Ramos (cell line): Measurements from ENCODE around the gene PTDSS2.

Experiments used
- in situ Hi-C: fragments of 300-500 bp; cut with MboI; formaldehyde crosslinking; loops from one replicate; pipeline ENCODE4 v1.14.3; 2022; ENCODE audit warnings: low sequenced_read_pairs; ENCODE audit not compliant: unreplicated experiment

Gene PTDSS2

DNA sequence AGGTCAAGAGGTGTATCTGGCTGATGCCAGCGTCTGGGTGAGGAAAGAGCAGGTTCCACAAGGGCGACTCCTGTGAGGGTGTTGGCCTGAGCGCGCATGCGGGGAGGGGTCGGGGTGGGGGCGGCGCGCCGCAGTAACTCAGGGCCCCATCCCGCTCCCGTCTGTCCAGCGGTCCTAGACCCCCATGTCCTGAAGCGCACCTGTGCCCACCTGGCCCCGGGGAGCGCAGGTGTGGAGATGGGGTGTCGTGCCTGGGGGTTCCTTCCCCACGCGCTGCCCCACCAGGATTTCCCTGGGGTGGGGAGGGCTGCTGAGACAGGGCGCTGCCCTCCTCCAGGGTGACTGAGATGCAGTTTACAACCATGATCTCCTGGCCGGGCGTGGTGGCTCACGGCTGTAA is 36.1 kb downstream of the PTDSS2 start:
- in situ Hi-C loops, result no loop called here

DNA sequence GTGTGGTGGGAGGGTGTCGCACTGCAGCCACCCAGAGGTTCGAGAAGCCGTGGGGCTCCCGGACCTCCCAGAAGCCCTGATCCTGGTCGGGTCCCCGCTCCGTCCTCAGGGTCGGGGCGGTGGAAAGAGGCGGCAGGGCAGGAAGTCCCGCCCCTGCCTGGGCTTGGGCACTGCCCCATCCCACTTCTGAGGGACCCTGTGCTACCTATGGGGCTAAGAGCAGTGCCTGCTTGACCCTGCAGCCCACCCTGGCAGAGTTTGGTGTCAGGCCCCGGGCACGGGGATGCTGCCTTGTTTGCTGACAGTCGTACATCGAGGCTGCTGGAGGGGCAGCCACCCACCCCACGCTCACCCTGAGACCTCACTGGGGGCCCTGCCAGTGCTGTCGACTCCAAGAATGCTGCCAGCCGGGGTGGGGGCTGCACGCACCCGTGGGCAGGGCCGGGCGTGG is 37.5 kb downstream of the PTDSS2 start:
- in situ Hi-C loops, result no loop called here

DNA sequence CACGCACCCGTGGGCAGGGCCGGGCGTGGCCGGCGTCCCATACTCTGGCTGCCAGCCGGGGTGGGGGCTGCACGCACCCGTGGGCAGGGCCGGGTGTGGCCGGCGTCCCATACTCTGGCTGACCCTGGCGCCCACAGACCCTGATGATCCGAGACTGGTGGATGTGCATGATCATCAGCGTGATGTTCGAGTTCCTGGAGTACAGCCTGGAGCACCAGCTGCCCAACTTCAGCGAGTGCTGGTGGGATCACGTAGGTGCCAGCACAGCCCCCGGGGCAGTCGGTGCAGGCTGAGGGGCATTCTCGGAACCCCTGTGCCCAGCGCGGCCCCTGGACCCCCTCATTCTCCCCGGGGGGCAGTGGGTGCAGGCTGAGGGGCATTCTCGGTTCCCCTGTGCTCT is 38.0 kb downstream of the PTDSS2 start:
- in situ Hi-C loops, result no loop called here

DNA sequence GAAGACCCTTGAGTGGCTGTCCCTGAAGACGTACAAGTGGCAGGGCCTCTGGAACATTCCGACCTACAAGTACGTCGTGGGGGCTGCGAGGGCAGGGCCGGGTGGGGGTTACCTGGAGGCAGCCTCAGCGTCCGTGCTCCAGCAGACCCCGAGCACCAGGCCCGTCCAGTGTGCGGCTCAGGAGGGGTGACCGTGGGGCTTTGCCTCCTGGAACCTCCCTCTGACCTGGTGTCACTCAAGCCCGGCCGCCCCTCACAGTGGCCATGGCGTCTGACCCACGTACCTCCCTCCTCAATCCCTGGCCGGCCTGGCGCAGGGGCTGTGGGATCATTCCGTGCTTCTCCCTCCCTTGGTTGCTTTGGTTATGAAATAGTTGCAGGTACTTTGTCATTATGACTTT is 38.5 kb downstream of the PTDSS2 start:
- in situ Hi-C loops, result no loop called here

DNA sequence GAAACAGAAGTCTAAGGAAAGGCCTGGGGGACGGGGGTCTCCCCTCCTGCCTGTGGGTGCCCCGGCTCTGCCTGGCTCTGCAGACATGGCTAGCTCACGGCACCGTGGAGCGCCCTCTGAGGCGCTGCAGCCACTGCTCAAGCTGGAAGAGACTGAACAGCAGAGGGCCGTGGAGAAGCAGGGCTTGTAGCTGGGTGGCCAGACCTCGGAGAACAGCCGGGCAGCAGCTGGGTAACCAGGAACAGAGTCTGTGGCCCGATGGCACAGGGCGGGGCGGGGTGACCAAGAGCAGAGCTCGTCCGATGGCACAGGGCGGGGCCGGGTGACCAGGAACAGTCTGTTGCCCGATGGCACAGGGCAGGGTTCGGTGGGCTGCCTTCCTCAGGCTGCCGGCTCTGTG is 38.9 kb downstream of the PTDSS2 start:
- in situ Hi-C loops, result no loop called here

DNA sequence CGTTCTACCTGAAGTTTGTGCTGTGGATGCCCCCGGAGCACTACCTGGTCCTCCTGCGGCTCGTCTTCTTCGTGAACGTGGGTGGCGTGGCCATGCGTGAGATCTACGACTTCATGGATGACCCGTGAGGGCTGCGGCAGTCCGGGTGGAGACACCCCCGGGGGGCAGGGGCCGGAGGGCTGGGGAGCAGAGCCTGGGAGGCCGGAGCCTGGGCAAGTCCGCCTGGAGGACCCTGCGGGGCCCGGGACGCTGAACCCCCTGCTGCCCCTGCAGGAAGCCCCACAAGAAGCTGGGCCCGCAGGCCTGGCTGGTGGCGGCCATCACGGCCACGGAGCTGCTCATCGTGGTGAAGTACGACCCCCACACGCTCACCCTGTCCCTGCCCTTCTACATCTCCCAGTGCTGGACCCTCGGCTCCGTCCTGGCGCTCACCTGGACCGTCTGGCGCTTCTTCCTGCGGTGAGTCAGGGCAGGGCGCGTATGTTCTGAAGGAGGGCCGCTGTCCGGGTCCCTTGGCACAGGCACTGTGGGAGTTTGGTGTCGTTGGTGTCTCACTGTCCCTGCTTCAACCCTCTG is 39.6 kb downstream of the PTDSS2 start:
- in situ Hi-C loops, result no loop called here

DNA sequence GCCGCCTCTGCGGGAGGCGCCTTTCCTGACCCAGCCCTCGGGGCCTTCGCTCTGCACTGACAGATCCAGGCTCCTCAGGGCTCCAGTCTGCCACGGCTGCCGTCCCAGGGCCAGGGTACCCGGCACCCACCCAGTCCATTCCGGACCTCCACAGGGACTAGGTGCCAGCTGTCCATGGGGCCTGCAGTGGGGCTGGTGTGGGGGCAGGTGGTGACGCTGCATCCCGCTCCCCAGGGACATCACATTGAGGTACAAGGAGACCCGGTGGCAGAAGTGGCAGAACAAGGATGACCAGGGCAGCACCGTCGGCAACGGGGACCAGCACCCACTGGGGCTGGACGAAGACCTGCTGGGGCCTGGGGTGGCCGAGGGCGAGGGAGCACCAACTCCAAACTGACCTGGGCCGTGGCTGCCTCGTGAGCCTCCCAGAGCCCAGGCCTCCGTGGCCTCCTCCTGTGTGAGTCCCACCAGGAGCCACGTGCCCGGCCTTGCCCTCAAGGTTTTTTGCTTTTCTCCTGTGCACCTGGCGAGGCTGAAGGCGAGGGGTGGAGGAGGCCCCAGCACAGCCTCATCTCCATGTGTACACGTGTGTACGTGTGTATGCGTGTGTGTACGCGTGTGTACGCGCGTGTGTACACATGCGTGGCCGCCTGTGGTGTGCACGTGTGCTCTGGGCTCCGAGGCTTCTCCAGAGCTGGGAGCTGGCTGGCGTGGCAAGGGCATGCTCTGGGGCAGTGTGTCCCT is 40.3 kb downstream of the PTDSS2 start:
- in situ Hi-C loops, result no loop called here

DNA sequence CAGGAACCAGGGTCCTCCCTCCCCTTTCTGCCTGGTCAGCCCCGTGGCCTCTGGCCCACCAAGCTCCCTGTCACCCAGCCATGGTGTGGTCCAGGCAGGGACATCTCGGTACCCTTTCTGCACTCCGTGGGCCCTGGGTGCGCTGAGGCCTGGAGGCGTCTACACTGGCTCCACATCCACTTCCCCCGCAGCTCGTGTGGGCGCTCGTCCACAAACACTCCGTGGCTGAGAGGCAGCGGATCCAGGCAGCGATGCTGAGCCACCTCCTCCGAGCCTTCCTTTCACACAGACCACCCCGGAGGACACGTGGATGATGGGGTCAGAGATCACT is 40.8 kb downstream of the PTDSS2 start:
- in situ Hi-C loops, result no loop called here

DNA sequence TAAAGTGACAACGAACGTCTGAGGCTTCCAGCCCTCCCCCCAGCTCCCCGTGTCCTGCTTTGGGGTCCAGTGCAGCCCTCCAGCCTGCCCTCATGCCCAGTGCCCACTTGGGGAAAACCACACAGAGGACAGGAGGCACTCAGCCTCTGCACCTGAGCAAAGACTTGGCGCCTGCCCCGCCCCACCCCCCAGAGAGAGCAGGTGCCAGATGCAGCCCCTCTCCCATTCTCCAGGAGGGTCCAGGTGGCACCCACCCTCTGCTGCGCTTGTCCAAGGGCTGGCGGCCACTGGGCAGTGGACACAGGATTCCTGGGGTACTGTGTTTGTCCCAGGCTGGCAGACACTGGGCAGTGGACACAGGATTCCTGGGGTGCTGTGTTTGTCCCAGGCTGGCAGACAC is 41.3 kb downstream of the PTDSS2 start:
- in situ Hi-C loops, result no loop called here

DNA sequence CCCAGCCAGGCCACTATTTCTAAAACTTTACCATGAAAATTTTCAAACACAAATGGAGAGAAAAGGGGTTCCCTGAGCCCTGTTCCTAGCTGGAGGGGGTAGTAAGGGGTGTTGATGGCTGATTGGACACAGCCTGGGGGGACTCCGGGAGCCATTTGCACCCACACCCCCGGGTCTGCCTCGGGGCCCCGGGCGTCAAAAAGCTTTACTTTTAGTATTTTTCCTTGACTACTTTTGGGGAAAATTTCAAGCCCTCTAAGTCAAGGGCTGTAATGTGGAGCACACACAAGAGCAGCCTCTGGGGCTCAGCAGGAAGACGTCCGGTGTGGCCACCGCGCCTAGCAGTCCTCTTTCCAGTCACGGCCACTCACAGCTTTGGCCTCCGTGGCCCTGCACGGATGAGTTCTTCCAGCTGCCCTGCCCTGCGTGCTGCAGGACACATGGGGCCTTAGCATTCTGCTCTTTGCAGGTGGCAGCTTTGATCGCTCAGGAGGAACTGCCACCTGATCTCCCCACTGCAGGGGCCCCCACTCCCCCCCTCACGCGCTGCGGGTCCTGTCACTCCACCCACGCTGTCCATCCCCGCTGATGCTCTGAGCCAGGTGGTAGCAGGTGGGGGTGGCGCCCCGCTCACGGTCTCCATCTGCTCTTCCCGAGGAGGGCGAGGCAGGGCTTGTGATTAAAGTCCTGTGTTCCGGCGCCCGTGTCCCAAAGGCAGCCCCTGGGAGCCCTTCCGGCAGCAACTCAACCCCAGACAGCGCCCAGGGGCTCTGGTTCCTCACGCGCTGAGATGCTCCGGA is 42.5 kb downstream of the PTDSS2 start:
- in situ Hi-C loops, result no loop called here

DNA sequence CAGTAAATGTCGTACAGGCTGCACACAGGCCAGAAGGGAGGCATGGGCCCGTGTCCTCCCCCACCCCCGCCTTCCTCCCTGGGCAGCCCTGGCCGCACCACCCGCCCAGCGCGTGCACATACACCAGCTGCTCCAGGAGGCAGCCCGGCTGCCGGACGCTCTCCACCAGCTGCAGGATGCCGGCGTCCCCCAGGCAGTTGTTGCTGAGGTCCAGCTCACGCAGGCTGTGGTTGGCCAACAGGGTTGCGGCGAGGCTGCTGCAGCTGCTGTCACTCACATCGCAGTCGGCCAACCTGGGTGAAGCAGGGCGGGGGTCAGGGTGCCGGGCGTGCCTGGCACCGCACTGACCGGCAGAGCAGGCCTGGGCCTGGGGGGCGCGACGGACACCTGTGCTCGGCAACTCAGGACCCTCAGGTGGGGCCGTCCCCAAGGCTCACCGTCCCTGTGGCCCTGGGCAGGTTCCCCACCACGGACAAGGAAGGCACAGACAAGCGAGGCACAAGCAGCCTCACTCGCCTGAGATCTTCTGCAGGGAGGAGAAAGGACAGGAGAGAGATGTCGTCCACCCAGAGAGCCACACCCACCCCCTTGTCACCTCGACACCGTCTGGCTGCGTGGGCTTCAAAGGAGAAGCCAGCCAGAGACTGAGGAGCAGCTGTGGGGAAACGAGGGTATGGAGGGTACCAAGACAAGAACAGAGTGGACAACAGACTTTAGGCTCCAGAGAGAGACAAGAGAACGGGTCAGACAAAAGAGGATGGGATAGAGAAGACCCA is 44.9 kb downstream of the PTDSS2 start:
- in situ Hi-C loops, result no loop called here

DNA sequence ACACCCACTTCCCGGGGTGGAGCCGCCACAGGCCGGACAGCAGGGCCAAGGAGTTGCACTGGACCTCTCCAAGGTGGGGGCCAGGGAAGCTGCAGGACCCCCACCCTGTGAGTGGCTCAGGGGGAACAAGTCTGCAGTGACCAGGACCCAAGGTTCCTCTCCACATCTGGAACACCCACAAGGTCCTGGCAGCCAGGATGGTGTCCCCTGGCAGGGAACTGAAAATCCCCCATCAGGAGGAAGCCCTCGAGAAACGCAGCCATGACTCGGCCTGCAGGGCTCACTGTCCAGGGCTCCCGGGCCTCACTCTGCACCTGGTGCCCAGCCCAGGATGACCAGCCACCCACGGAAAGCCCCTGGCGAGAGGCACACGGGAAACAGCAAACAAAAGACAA is 45.5 kb downstream of the PTDSS2 start:
- in situ Hi-C loops, result no loop called here

DNA sequence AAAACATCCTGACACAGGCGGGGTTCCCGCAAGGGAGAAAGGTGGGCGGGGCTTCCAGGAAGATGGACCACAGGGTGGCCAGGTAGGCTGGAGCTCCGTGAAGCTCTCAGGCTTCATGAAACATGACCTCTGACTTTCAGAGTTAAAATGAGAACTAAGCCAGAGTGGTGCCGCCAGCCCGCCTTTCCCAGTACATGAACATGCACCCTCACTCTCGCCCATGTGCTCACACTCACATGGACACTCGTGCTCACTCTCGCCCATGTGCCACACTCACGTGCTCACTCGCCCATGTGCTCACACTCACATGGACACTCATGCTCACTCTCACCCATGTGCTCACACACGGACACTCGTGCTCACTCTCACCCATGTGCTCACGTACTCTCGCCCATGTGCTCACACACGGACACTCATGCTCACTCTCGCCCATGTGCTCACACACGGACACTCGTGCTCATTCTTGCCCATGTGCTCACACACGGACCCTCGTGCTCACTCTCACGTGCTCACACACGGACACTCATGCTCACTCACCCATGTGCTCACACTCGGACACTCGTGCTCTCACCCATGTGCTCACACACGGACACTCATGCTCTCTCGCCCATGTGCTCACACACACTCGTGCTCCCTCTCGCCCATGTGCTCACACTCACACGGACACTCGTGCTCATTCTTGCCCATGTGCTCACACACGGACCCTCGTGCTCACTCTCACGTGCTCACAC is 46.9 kb downstream of the PTDSS2 start:
- in situ Hi-C loops, result no loop called here

DNA sequence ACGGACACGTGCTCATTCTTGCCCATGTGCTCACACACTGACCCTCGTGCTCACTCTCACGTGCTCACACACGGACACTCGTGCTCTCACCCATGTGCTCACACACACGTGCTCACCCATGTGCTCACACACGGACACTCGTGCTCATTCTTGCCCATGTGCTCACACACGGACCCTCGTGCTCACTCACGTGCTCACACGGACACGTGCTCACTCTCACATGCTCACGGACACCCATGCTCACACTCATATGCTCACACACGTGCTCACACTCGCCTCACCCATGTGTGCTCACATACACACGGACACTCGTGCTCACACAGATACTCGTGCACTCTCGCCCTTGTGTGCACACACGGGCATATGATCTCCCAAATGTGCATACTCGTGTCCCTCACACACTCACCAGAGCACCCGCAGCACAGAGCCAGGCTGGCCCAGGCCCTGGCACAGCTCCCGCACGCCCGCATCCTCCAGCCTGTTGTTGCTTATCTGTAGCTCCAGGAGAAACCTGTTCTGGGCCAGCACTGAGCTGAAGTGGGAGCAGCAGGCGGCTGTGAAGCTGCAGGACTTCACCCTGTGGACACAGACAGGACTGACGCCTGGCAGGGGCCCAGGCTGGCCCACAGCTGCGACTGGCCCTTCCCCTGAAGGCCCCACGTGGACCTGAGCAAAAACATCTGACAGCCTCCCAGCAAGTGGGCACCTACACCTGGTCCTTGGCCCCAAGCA is 47.7 kb downstream of the PTDSS2 start:
- in situ Hi-C loops, result no loop called here

DNA sequence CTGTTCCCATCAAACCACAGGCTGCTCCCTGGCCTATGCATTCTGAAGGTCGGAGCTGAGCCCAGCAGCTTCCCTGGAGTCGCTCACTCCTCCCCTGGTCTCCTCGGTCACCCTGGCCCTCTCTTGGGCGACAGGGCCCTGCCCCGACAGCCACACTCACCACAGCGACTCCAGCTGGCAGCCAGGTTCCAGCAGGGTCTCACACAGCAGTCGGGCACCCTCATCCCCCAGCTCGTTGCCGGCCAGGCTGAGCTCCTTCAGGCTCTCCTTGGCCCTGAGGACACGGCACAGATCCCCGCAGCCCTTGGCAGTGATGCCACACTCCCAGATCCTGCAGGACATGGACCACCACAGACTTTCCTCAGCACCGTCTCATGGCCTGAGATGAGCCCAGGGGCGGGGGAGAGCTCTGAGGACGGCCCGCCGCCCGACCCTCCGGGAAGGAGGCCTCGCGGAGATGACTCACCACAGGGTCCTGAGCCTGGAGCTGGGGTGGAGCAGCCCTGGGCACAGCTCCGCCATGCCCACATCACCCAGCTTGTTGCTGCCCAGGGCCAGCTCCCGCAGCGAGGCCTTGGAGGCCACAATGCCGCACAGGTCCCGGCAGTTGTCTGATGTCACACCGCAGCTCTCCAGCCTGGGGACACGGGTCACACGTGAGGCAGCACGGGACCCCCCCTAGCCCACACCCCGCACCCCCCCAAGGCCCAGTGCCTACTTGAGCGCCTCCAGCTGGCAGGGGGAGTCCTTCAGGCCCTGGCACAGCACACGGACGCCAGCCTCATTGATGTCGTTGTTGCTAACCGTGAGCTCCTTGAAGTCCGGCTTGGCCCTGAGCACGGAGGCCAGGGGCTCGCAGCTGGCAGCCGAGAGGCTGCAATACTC is 48.5 kb downstream of the PTDSS2 start:
- in situ Hi-C loops, result no loop called here

DNA sequence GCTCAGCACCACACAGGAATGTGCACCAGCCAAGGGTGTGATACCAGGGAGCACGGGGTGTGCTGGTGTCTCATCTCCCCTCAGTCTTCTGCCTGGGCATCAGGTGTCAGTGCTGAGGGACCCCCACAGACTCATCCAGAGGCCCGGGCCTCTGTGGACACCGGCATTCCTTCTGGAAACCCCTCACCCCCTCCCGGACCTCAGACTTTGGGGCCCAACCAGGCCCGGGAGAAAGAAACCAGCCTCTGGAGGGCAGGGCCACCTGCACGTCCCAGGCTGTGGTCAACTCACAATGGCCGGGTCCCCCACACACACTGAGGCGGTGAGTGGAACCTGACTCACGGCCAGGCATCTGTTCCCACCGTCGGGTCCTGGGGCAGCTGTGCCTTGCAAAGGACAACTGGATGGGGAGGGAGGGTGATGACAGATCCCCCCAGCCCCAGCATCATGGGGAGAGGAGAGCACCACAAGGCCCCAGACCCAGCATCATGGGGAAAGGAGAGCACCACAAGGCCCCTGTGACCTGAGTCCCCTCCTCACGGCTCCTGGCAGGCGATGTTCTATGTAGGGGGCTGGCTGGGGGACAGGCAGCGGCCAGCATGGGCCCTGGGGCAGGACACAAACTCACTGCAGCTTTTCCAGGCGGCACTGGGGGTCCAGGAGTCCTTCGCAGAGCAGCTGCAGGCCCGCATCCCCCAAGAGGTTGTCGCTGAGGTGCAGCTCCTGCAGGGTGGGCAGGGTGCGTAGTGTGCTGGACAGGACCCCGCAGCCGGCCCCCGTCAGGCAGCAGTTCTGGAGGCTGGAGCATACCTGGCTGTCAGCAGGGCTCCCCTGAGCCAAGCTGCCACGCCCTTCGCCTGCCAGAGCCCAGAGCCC is 49.4 kb downstream of the PTDSS2 start:
- in situ Hi-C loops, result loop anchor here (5.0 kb wide), 1 partner anchor 47 kb away; the partner anchor contains the start of gene PTDSS2

DNA sequence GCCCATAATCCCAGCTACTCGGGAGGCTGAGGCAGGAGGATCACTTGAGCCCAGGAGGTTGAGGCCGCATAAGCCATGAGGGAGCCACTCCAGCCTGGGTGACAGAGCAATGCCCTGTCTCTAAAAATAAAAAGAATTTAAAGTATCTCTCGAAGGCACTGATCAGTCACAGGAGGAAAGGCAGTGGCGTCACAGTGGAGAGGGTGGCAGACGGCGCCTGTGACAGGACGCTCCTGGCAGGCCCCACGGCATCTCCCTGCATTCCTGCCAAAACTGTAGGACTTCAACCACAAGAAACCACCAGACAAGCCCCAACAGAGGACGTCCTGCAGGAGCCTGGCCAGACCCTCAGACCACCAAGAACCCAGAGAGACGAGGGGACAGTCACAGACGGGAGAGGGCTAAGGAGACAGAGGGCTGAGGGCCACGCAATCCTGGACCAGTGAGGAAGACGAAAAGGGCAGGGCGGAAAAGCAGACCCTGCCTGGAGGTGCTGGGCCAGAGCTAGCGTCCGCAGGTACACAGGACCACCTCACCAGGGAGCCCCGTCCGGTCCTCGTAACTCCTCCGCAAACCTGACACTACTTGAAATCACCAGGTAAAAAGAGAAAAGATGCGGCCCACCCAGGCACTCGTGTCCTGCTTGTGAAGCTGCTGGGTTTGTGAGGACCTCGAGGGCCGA is 51.1 kb downstream of the PTDSS2 start:
- in situ Hi-C loops, result loop anchor here (5.0 kb wide), 1 partner anchor 49 kb away; the partner anchor contains the start of gene PTDSS2
